Uterus (tissue), 2 donors: ENCODE measurements around the gene LCE3B.

Experiments
- CTCF ChIP-seq, 4 experiments: fragments of 200-600 bp in 2 of 4; fragments of 450-650 bp in 2 of 4; sonication (generic) in 2 of 4; IDR thresholded peaks; one replicate each; pipeline ENCODE4 v1.5.1; 2016 to 2019; ENCODE audit warnings: antibody characterized with exemption in 4 of 4, mild to moderate bottlenecking in 2 of 4, moderate library complexity in 1 of 4
- POLR2A ChIP-seq, 2 donors: fragments of 450-650 bp; IDR thresholded peaks; one replicate each; pipeline ENCODE4 v1.6.1; 2016; ENCODE audit warnings: antibody characterized with exemption in 2 of 2, mild to moderate bottlenecking in 1 of 2, moderate library complexity in 1 of 2

- TF ChIP-seq CTCF (IDR thresholded peaks at IDR 0.05) (no peak), POLR2A (IDR thresholded peaks at IDR 0.05) (no peak)
Observed at GRCh38 chr1:152599934-152600333, 13.7 kb upstream of the LCE3B start, which contains the start of gene LCE3C.
